WTC11 (cell line): ENCODE measurements around the gene NEK2.

ENCODE experiments used
- CBFB ChIP-seq: sonication (generic); formaldehyde crosslinking; IDR thresholded peaks from 2 replicates; pipeline ENCODE4 v1.8.1; 2022; ENCODE audit warnings: mild to moderate bottlenecking, low read depth, missing genetic modification reagents
- NR2C2 ChIP-seq: sonication (generic); formaldehyde crosslinking; IDR thresholded peaks from 2 replicates; pipeline ENCODE4 v1.8.0; 2022; ENCODE audit warnings: mild to moderate bottlenecking, missing genetic modification reagents
- RELA ChIP-seq: sonication (generic); formaldehyde crosslinking; IDR thresholded peaks from 2 replicates; pipeline ENCODE4 v1.8.1; 2022; ENCODE audit warnings: missing genetic modification reagents, mild to moderate bottlenecking, borderline replicate concordance

DNA sequence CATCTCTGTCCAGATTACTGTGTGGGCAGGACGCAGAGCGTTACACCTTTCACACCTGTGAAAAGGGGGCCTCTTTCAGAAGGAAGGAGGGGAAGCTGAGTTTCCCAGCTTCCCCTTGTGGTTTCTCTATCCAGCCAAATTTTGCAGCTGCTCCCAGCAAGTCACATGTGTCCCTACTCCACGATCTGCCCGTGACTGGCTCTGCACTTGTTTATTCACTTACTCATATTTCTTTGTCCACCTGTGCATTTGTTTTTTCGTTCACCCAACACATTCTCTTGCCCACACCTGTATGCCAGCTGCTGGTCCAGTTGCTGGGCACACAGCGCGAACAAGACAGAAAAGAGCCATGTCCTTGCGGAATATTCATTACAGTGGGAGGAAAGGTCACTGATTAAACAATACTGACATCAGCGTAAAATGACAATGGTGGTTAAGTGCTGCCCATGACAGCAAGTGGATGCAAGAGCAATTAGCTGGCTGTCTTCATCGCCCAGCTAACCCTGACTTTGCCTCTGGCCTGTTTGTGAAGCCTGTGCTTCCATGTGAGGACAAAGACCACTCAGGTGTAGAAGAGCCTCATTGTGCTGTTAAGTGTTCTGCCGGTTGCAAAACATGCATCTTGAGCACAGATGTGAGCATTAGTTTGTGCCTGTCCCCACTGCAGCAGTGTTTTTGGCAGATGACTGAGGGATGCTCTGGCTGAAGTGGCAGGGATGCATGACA lies 28.6 kb upstream of the NEK2 start:
- TF ChIP-seq CBFB (CRISPR knock-in tag) (no peak), RELA (CRISPR knock-in tag) (no peak), NR2C2 (CRISPR knock-in tag) (no peak)
